Progenitor cell of endocrine pancreas (in vitro differentiated cells): Measurements from ENCODE around the gene SIRPD. TPM values are rescaled to one million over a fixed set of nuclear protein-coding genes. Genes with fewer than 3 reads are reported as not detected.

Experiments used
- DNase-seq: peaks from one replicate; pipeline ENCODE4 v3.0.0; 2021; ENCODE audit warnings: low spot score; ENCODE audit not compliant: unreplicated experiment
- H3K27ac Mint-ChIP-seq: 2 replicates; pipeline ENCODE4 v1.8.0; 2021; ENCODE audit warnings: mild to moderate bottlenecking, moderate library complexity, mixed read lengths
- H3K27me3 Mint-ChIP-seq: 2 replicates; pipeline ENCODE4 v1.8.0; 2021; ENCODE audit warnings: mixed read lengths
- H3K36me3 Mint-ChIP-seq: 2 replicates; pipeline ENCODE4 v1.8.0; 2022; ENCODE audit warnings: mixed read lengths; ENCODE audit not compliant: insufficient read depth
- H3K4me1 Mint-ChIP-seq: 2 replicates; pipeline ENCODE4 v1.8.0; 2021; ENCODE audit warnings: low read depth, mixed read lengths
- H3K4me3 Mint-ChIP-seq: 2 replicates; pipeline ENCODE4 v1.8.0; 2021; ENCODE audit warnings: low read depth, mild to moderate bottlenecking, moderate library complexity, mixed read lengths
- H3K9me3 Mint-ChIP-seq: 2 replicates; pipeline ENCODE4 v1.8.0; 2021; ENCODE audit warnings: low read depth, mixed read lengths
- total RNA-seq: library from RNA; stranded (reverse); gene quantifications from 2 replicates; pipeline ENCODE4 v1.2.1, GENCODE V29; 2021
- TF ChIP-seq, protein P1 (sequence below): fragments of 200-600 bp; sonication (generic); IDR thresholded peaks from one replicate; pipeline ENCODE4 v1.5.0; 2021; ENCODE audit warnings: antibody characterized with exemption, mild to moderate bottlenecking; ENCODE audit not compliant: unreplicated experiment

SIRPD gene
- total RNA-seq, 1 donor from 2014 or later = not detected

DNA sequence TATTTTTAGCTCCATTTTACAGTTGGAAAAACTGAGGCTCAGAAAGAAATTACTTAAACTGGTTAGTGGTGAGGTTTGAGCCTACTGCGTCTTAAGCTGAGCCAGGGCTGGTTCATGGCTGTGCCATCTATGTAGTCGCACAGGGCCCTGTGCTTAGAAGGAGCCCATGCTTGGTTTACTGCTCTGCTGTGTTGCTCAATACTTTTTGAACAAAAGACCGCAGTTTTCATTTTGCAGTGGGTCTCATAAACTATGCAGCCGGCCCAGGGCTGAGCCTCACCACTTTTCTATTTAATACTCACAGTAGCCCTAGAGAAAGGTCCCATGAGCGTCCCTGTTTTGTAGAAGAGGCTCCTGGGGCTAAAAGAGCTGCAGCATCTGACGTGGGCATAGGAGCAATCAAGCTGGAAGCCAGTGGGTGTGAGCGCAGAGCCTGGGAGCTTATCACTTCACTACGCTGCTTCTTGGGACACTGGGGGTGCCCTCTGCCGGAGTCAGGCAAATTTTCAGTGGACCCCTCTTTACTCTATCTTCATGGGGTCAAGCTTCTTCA, 66.8 kb downstream of the SIRPD start:
- Mint-ChIP-seq H3K27me3 (peaks cover 30% of the 10 kb centered on the region), H3K27ac (no peak overlapping the region), H3K36me3 (no peaks in the 10 kb centered on the region), H3K4me1 (peaks cover 5% of the 10 kb centered on the region), H3K9me3 (peaks cover 2% of the 10 kb centered on the region), H3K4me3 (no peak overlapping the region)
- TF ChIP-seq, protein P1, sequence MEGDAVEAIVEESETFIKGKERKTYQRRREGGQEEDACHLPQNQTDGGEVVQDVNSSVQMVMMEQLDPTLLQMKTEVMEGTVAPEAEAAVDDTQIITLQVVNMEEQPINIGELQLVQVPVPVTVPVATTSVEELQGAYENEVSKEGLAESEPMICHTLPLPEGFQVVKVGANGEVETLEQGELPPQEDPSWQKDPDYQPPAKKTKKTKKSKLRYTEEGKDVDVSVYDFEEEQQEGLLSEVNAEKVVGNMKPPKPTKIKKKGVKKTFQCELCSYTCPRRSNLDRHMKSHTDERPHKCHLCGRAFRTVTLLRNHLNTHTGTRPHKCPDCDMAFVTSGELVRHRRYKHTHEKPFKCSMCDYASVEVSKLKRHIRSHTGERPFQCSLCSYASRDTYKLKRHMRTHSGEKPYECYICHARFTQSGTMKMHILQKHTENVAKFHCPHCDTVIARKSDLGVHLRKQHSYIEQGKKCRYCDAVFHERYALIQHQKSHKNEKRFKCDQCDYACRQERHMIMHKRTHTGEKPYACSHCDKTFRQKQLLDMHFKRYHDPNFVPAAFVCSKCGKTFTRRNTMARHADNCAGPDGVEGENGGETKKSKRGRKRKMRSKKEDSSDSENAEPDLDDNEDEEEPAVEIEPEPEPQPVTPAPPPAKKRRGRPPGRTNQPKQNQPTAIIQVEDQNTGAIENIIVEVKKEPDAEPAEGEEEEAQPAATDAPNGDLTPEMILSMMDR = no peak
- DNase-seq = no peak

- TF ChIP-seq, protein P1 = no peak
- H3K4me3 Mint-ChIP-seq = no peak overlapping the region
- peaks cover 2% of the 10 kb centered on the region for H3K9me3 Mint-ChIP-seq
- H3K27ac Mint-ChIP-seq = no peak overlapping the region
- peaks cover 25% of the 10 kb centered on the region for H3K27me3 Mint-ChIP-seq
- H3K4me1 Mint-ChIP-seq = peaks cover 8% of the 10 kb centered on the region
- DNase-seq = no peak
- H3K36me3 Mint-ChIP-seq = no peaks in the 10 kb centered on the region
Measured at GRCh38 chr20:1489764-1490436, 67.6 kb downstream of the SIRPD start.

GRCh38 chr20:1489325-1489724, 68.2 kb downstream of the SIRPD start:
- TF ChIP-seq, protein P1 = no peak
- DNase-seq = no peak
- H3K27ac Mint-ChIP-seq = no peak overlapping the region
- peaks cover 2% of the 10 kb centered on the region for H3K9me3 Mint-ChIP-seq
- H3K27me3 Mint-ChIP-seq = peaks cover 27% of the 10 kb centered on the region
- no peak overlapping the region for H3K4me3 Mint-ChIP-seq
- no peaks in the 10 kb centered on the region for H3K36me3 Mint-ChIP-seq
- H3K4me1 Mint-ChIP-seq = peaks cover 12% of the 10 kb centered on the region

GRCh38 chr20:1486566-1486965, 70.9 kb downstream of the SIRPD start:
- Mint-ChIP-seq H3K36me3 (no peaks in the 10 kb centered on the region), H3K4me1 (peaks cover 16% of the 10 kb centered on the region), H3K4me3 (no peak overlapping the region), H3K9me3 (no peaks in the 10 kb centered on the region), H3K27ac (no peak overlapping the region), H3K27me3 (peaks cover 24% of the 10 kb centered on the region)
- TF ChIP-seq, protein P1 = no peak
- no peak for DNase-seq

- H3K36me3 Mint-ChIP-seq = no peaks in the 10 kb centered on the region
- DNase-seq = no peak
- H3K4me3 Mint-ChIP-seq = no peak overlapping the region
- H3K27ac Mint-ChIP-seq = no peak overlapping the region
- TF ChIP-seq, protein P1 = no peak
- peaks cover 16% of the 10 kb centered on the region for H3K4me1 Mint-ChIP-seq
- no peaks in the 10 kb centered on the region for H3K9me3 Mint-ChIP-seq
- H3K27me3 Mint-ChIP-seq = peaks cover 21% of the 10 kb centered on the region
Measured at GRCh38 chr20:1484438-1485116, 72.9 kb downstream of the SIRPD start.

Other genes with a start within 250 kb of the SIRPD start
- gene SDCBP2, start 228.6 kb downstream of the SIRPD start, total RNA-seq = 2.0 and 2.3 TPM in 2 replicates
- 149 and 160 TPM in 2 replicates for gene FKBP1A, start 164.7 kb downstream of the SIRPD start, total RNA-seq
- gene NSFL1C, start 90.9 kb downstream of the SIRPD start, total RNA-seq = 88.6 and 88.7 TPM in 2 replicates
- not detected in 2 replicates for gene SIRPB2, start 66.3 kb downstream of the SIRPD start, total RNA-seq
- 0.96 and 1.6 TPM in 2 replicates for gene SIRPB1, start 62.3 kb upstream of the SIRPD start, total RNA-seq
- not detected in 2 replicates for gene SIRPG, start 100.1 kb upstream of the SIRPD start, total RNA-seq